ENCODE measurements around the gene CAMK1G.

GRCh38 chr1:209652121-209652735, 68.7 kb downstream of the CAMK1G start, which contains the start of gene LAMB3:
- TF ChIP-seq, protein P1, sequence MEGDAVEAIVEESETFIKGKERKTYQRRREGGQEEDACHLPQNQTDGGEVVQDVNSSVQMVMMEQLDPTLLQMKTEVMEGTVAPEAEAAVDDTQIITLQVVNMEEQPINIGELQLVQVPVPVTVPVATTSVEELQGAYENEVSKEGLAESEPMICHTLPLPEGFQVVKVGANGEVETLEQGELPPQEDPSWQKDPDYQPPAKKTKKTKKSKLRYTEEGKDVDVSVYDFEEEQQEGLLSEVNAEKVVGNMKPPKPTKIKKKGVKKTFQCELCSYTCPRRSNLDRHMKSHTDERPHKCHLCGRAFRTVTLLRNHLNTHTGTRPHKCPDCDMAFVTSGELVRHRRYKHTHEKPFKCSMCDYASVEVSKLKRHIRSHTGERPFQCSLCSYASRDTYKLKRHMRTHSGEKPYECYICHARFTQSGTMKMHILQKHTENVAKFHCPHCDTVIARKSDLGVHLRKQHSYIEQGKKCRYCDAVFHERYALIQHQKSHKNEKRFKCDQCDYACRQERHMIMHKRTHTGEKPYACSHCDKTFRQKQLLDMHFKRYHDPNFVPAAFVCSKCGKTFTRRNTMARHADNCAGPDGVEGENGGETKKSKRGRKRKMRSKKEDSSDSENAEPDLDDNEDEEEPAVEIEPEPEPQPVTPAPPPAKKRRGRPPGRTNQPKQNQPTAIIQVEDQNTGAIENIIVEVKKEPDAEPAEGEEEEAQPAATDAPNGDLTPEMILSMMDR (IDR thresholded peaks at IDR 0.05): no peak
- no peak for TF ChIP-seq POLR2A (IDR thresholded peaks at IDR 0.05)

Measured in testis (tissue), 2 donors.